Aorta (tissue), 5 donors: ENCODE results near the gene HMCES. TPM values are rescaled to one million over a fixed set of nuclear protein-coding genes. Genes with fewer than 3 reads are reported as not detected.

Experiments
- ATAC-seq: fragments of 200-7000 bp; cut with Tn5 transposase; one replicate; pipeline ENCODE4 v1.9.1; 2022; ENCODE audit warnings: moderate library complexity; ENCODE audit not compliant: low FRiP score
- DNase-seq, 2 donors: peaks; one replicate each; pipeline ENCODE4 v3.0.0-alpha.2; 2020
- H3K27ac ChIP-seq, 2 donors: one replicate each; pipeline ENCODE4 v1.5.1; 2013; ENCODE audit warnings: low read length in 2 of 2, mild to moderate bottlenecking in 2 of 2, moderate library complexity in 2 of 2, control low read depth in 1 of 2, inconsistent platforms in 1 of 2, low read depth in 1 of 2
- H3K27me3 ChIP-seq, 2 donors: one replicate each; pipeline ENCODE4 v1.6.1; 2013; ENCODE audit warnings: control low read depth in 1 of 2, low read length in 1 of 2, mild to moderate bottlenecking in 1 of 2, moderate library complexity in 1 of 2; ENCODE audit not compliant: insufficient read depth in 2 of 2, control insufficient read depth in 1 of 2
- H3K36me3 ChIP-seq, 2 donors: one replicate each; pipeline ENCODE4 v1.6.1; 2013; ENCODE audit warnings: control low read depth in 1 of 2, low read length in 1 of 2, mild to moderate bottlenecking in 1 of 2; ENCODE audit not compliant: insufficient read depth in 2 of 2, control insufficient read depth in 1 of 2
- H3K4me1 ChIP-seq, 2 donors: one replicate each; pipeline ENCODE4 v1.6.1; 2013; ENCODE audit warnings: low read length in 2 of 2, control low read depth in 1 of 2, mild to moderate bottlenecking in 1 of 2, moderate library complexity in 1 of 2; ENCODE audit not compliant: insufficient read depth in 2 of 2, control insufficient read depth in 1 of 2
- H3K4me3 ChIP-seq, 2 donors: one replicate each; pipeline ENCODE4 v1.5.1; 2013; ENCODE audit warnings: low read length in 2 of 2, control low read depth in 1 of 2, mild to moderate bottlenecking in 1 of 2
- H3K9me3 ChIP-seq: one replicate; pipeline ENCODE4 v1.6.1; 2013; ENCODE audit warnings: mild to moderate bottlenecking, low read length; ENCODE audit not compliant: control insufficient read depth
- WGBS, 2 donors: extraction: QIAGEN DNeasy Blood & Tissue Kit; methylation state at CpG; one replicate each; pipeline ENCODE4 v1.1.7; 2013; 5-methylcytosine and 5-hydroxymethylcytosine counted together
- intact Hi-C, 2 donors: fragments of 100-400 bp; cut with DNase I; formaldehyde crosslinking; loops; one replicate each; pipeline versions ENCODE4 v1.14.2 to v1.15.0; 2022
- polyA plus RNA-seq, 2 donors: library from polyadenylated mRNA; stranded (reverse); fragments of 200-250 nt; gene quantifications; one replicate each; pipeline ENCODE4 v1.2.3, GENCODE V29; 2013
- total RNA-seq, 2 donors: library from RNA; stranded (reverse); fragmentation: NEBNext Ultra II Directional; extraction: Animal tissue kit (Norgen Biotek cat#: 25700); gene quantifications; one replicate each; pipeline ENCODE4 v1.2.1, GENCODE V29; 2021
- donor health status: healthy with polysubstance abuse.
- donor health status: Bipolar disorder and iron deficiency.
- donor health status: DM: no; HTN: no; CAD: no.
- donor health status: DM: no; HTN: no; CAD: no.
- donor health status: DM: yes; HTN: yes; CAD: no.

HMCES gene
- total and polyA plus RNA-seq, 4 donors, result 24.3 to 31.9 (median 29.8) TPM

GRCh38 chr3:129252748-129253147 lies 25.9 kb upstream of the HMCES start:
- Histone ChIP-seq H3K4me1 (peaks cover 0 to 2% of the 10 kb centered on the region in 2 donors), H3K36me3 (peaks cover 5 to 13% of the 10 kb centered on the region in 2 donors), H3K4me3 (no peak overlapping the region), H3K9me3 (no peaks in the 10 kb centered on the region), H3K27ac (no peak overlapping the region), H3K27me3 (no peaks in the 10 kb centered on the region)
- intact Hi-C loops, result no loop called here
- WGBS, 2 donors, result 86 to 89% methylated on average over 4 of the region's 4 CpGs
- DNase-seq (peak in 1 of 2 donors; percentile 62), ATAC-seq (no peak)

GRCh38 chr3:129254536-129255230 lies 24.0 kb upstream of the HMCES start:
- DNase-seq (peak in 1 of 2 donors; percentile 35), ATAC-seq (no peak)
- H3K36me3 ChIP-seq, result peaks cover 8 to 15% of the 10 kb centered on the region in 2 donors
- H3K9me3 ChIP-seq, result no peaks in the 10 kb centered on the region
- intact Hi-C loops, result no loop called here
- no peaks in the 10 kb centered on the region for H3K4me1 ChIP-seq
- 82 to 84% methylated on average over 12 of the region's 12 CpGs for WGBS, 2 donors
- H3K4me3 ChIP-seq, result no peak overlapping the region
- H3K27ac ChIP-seq, result no peak overlapping the region
- no peaks in the 10 kb centered on the region for H3K27me3 ChIP-seq

DNA sequence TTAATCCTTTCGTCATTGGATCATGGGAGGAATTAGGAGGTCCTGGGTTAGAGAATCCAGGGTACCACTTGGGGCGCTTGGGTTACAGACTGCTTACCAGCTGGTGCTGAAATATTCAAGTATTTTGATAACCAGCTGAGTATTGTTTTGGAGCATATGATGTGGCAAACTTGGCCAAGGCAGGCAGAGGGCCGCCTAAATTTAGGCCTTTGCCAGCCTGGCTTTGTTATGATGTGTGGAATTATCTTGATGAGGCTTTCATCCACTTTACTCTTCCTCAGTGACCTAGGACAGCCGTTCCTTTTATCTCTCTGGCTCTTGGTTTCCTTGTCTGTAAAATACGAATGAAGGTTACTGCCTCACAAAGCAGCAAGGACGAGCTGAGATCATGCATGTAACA lies 22.4 kb upstream of the HMCES start:
- WGBS, 2 donors, result 85 to 86% methylated on average over 6 of the region's 6 CpGs
- H3K36me3 ChIP-seq, result peaks cover 8 to 26% of the 10 kb centered on the region in 2 donors
- no peaks in the 10 kb centered on the region for H3K9me3 ChIP-seq
- no peaks in the 10 kb centered on the region for H3K4me1 ChIP-seq
- H3K27ac ChIP-seq, result no peak overlapping the region
- no peak for DNase-seq
- no peak for ATAC-seq
- no peaks in the 10 kb centered on the region for H3K27me3 ChIP-seq
- intact Hi-C loops, result no loop called here
- H3K4me3 ChIP-seq, result no peak overlapping the region

- WGBS, 2 donors, result 89 to 94% methylated on average over 11 of the region's 11 CpGs
- Histone ChIP-seq H3K27me3 (no peaks in the 10 kb centered on the region), H3K4me1 (no peaks in the 10 kb centered on the region), H3K4me3 (no peak overlapping the region), H3K27ac (no peak overlapping the region), H3K36me3 (peaks cover 8 to 28% of the 10 kb centered on the region in 2 donors), H3K9me3 (no peaks in the 10 kb centered on the region)
- intact Hi-C loops, result no loop called here
- DNase-seq, result peak in 1 of 2 donors; percentile 40
- ATAC-seq, result no peak
Measured at GRCh38 chr3:129257609-129258008, 21.1 kb upstream of the HMCES start.

DNA sequence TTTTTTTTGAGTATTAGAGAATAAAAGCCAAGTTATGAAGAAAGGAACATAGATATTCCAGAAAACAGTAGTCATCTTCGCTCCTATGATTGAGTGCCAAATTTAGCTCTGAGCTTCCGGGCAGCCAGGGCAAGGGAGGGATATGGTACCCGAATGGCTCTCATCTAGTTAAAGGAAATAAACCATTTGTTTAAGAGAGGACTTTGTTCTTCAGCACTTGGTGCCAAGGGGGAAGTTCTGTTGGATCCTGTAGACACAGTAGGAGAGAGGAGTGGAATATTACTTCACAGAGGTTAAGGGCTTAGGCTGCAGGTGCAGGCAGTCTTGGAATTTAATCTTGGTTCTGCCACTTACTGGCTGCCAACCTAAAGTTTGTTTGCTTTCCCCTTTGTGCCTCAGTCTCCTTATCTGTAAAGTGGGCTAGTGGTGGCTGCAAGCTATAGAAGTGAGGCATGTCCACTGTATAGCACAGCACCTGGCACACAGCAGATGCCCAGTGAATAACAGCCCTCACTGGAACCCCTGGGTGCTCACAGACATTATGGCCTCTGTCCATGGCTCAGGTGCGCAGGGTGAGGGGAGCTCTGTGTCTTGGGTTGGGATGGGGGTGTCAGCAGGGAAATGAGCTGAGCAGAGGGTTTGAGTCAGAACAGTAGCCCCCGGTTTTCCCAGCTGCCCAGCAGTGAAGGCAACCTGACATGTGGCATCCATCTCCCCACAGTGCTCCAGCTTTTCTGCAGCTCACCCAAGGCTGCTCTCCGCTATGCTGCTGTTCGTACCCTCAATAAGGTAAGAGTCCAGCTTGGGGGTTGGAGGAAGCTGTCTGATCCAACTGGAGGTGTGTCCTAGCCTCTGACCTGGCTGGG lies 18.8 kb upstream of the HMCES start:
- Histone ChIP-seq H3K36me3 (peaks cover 11 to 29% of the 10 kb centered on the region in 2 donors), H3K27ac (no peak overlapping the region), H3K4me1 (no peaks in the 10 kb centered on the region), H3K27me3 (no peaks in the 10 kb centered on the region), H3K9me3 (no peaks in the 10 kb centered on the region), H3K4me3 (no peak overlapping the region)
- 85% methylated on average over 7 of the region's 7 CpGs for WGBS, 2 donors
- DNase-seq, result no peak
- no peak for ATAC-seq
- intact Hi-C loops, result no loop called here

GRCh38 chr3:129260606-129261005 lies 18.1 kb upstream of the HMCES start:
- 93 to 94% methylated on average over 11 of the region's 11 CpGs for WGBS, 2 donors
- no peak overlapping the region for H3K4me3 ChIP-seq
- no peaks in the 10 kb centered on the region for H3K27me3 ChIP-seq
- ATAC-seq, result no peak
- H3K4me1 ChIP-seq, result no peaks in the 10 kb centered on the region
- H3K36me3 ChIP-seq, result peaks cover 11 to 34% of the 10 kb centered on the region in 2 donors
- no peak overlapping the region for H3K27ac ChIP-seq
- H3K9me3 ChIP-seq, result no peaks in the 10 kb centered on the region
- DNase-seq, result peak in 1 of 2 donors; percentile 55
- intact Hi-C loops, result no loop called here

DNA sequence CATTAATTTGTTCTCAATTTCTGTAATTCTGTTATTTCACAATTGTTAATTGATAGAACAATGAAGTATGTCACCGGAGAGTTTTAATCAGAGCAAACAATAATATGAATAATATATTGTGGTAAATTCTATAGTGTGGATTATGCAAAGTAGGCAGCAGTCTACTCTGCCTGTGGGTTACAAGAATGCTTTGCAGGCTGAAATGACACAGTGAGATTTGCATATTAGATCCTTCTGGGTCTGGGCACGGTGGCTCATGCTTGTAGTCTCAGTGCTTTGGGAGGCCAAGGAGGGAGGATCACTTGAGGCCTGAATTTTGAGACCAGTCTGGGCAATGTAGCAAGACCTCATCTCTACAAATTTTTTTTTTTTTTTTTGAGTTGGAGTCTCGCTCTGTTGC lies 16.8 kb upstream of the HMCES start:
- H3K36me3 ChIP-seq, result peaks cover 6 to 34% of the 10 kb centered on the region in 2 donors
- no peaks in the 10 kb centered on the region for H3K9me3 ChIP-seq
- H3K4me3 ChIP-seq, result no peak overlapping the region
- intact Hi-C loops, result no loop called here
- DNase-seq, result no peak
- H3K27me3 ChIP-seq, result no peaks in the 10 kb centered on the region
- H3K4me1 ChIP-seq, result no peaks in the 10 kb centered on the region
- H3K27ac ChIP-seq, result no peak overlapping the region
- WGBS, 2 donors, result 88 to 95% methylated on average over 3 of the region's 3 CpGs
- no peak for ATAC-seq

- H3K27ac ChIP-seq, result no peak overlapping the region
- intact Hi-C loops, result no loop called here
- H3K4me3 ChIP-seq, result no peak overlapping the region
- peaks cover 10 to 29% of the 10 kb centered on the region in 2 donors for H3K36me3 ChIP-seq
- WGBS, 2 donors, result 84 to 85% methylated on average over 6 of the region's 6 CpGs
- no peak for ATAC-seq
- H3K4me1 ChIP-seq, result no peaks in the 10 kb centered on the region
- no peaks in the 10 kb centered on the region for H3K9me3 ChIP-seq
- no peak for DNase-seq
- no peaks in the 10 kb centered on the region for H3K27me3 ChIP-seq
Measured at GRCh38 chr3:129263161-129263910, 15.3 kb upstream of the HMCES start.
